GM23338 (cell line): Measurements from ENCODE around the gene USP36. TPM values are rescaled to one million over a fixed set of nuclear protein-coding genes. Genes with fewer than 3 reads are reported as not detected.

Experiments
- ATAC-seq: fragments of 200-7000 bp; cut with Tn5 transposase; 3 replicates; pipeline ENCODE4 v1.9.1; 2020
- DNase-seq: peaks from one replicate; pipeline ENCODE4 v3.0.0-alpha.2; 2015; ENCODE audit warnings: low spot score
- H2AFZ ChIP-seq: fragments of 200-600 bp; sonication (generic); 2 replicates; pipeline ENCODE4 v1.8.0; 2016; ENCODE audit warnings: antibody characterized with exemption, mild to moderate bottlenecking, moderate library complexity
- H3F3A ChIP-seq: fragments of 200-600 bp; sonication (generic); replicated peaks from 2 replicates; pipeline ENCODE4 v1.8.0; 2017; ENCODE audit warnings: antibody characterized with exemption, mixed run types, low read depth
- H3K27ac ChIP-seq: fragments of 200-600 bp; sonication (generic); 2 replicates; pipeline ENCODE4 v1.6.1; 2016; ENCODE audit warnings: low read depth
- H3K27me3 ChIP-seq: fragments of 200-600 bp; sonication (generic); 2 replicates; pipeline ENCODE4 v1.8.0; 2016; ENCODE audit warnings: mild to moderate bottlenecking, mixed run types, moderate library complexity; ENCODE audit not compliant: insufficient read depth
- H3K36me3 ChIP-seq: fragments of 200-600 bp; sonication (generic); 2 replicates; pipeline ENCODE4 v1.8.0; 2016; ENCODE audit warnings: mild to moderate bottlenecking; ENCODE audit not compliant: insufficient read depth
- H3K4me1 ChIP-seq: fragments of 200-600 bp; sonication (generic); 2 replicates; pipeline ENCODE4 v1.8.0; 2016; ENCODE audit warnings: mild to moderate bottlenecking, moderate library complexity; ENCODE audit not compliant: insufficient read depth
- H3K4me2 ChIP-seq: fragments of 200-600 bp; sonication (generic); 2 replicates; pipeline ENCODE4 v1.7.1; 2017; ENCODE audit warnings: mixed run types
- H3K4me3 ChIP-seq: fragments of 200-600 bp; sonication (generic); 2 replicates; pipeline ENCODE4 v1.6.1; 2016; ENCODE audit warnings: mixed run types
- H3K79me2 ChIP-seq: fragments of 200-600 bp; sonication (generic); replicated peaks from 2 replicates; pipeline ENCODE4 v1.8.0; 2017; ENCODE audit warnings: mild to moderate bottlenecking; ENCODE audit not compliant: insufficient read depth
- H3K9me2 ChIP-seq: fragments of 200-600 bp; sonication (generic); 2 replicates; pipeline ENCODE4 v1.8.0; 2017; ENCODE audit not compliant: insufficient read depth
- H4K20me1 ChIP-seq: fragments of 200-600 bp; sonication (generic); replicated peaks from 2 replicates; pipeline ENCODE4 v1.8.0; 2017; ENCODE audit warnings: mild to moderate bottlenecking; ENCODE audit not compliant: insufficient read depth
- H3K27ac Mint-ChIP-seq: 2 replicates; pipeline ENCODE4 v1.8.0; 2020; ENCODE audit warnings: inconsistent platforms, mild to moderate bottlenecking, moderate library complexity, mixed read lengths
- H3K27me3 Mint-ChIP-seq: 3 replicates; pipeline ENCODE4 v1.8.0; 2022; ENCODE audit warnings: low read depth, mild to moderate bottlenecking, moderate library complexity, mixed read lengths, inconsistent platforms; ENCODE audit not compliant: insufficient read depth, poor library complexity
- H3K36me3 Mint-ChIP-seq: 3 replicates; pipeline ENCODE4 v1.8.0; 2021; ENCODE audit warnings: low read depth, mild to moderate bottlenecking, inconsistent platforms, moderate library complexity, mixed read lengths
- H3K4me1 Mint-ChIP-seq: 3 replicates; pipeline ENCODE4 v1.8.0; 2020; ENCODE audit warnings: mild to moderate bottlenecking, inconsistent platforms, mixed read lengths
- H3K4me3 Mint-ChIP-seq: 3 replicates; pipeline ENCODE4 v1.8.0; 2021; ENCODE audit warnings: moderate library complexity, mild to moderate bottlenecking, inconsistent platforms, mixed read lengths
- H3K9me3 Mint-ChIP-seq: 3 replicates; pipeline ENCODE4 v1.8.0; 2020; ENCODE audit warnings: moderate library complexity, mild to moderate bottlenecking, inconsistent platforms, mixed read lengths
- CREB1 ChIP-seq: fragments of 250-450 bp; sonication (Bioruptor Pico); IDR thresholded peaks from 2 replicates; pipeline ENCODE4 v1.5.0; 2020; ENCODE audit warnings: low read depth, mild to moderate bottlenecking, moderate library complexity
- EZH2 ChIP-seq: fragments of 200-600 bp; sonication (generic); IDR thresholded peaks from one replicate; pipeline ENCODE4 v1.8.0; 2017; ENCODE audit warnings: antibody characterized with exemption, mild to moderate bottlenecking, low read depth; ENCODE audit not compliant: unreplicated experiment
- polyA plus RNA-seq: library from polyadenylated mRNA; unstranded; fragments of >200 nt; fragmentation: Nextera tagmentation; extraction: Ambion mirVana; gene quantifications from 2 replicates; pipeline ENCODE4 v1.2.1, GENCODE V29; 2016
- total RNA-seq: library from RNA; depleted of rRNA; stranded (reverse); fragments of >200 nt; shearing (Covaris generic); gene quantifications from 2 replicates; pipeline ENCODE4 v1.2.3, GENCODE V29; 2014
- TF ChIP-seq, protein P1 (sequence below): fragments of 250-450 bp; sonication (Bioruptor Pico); IDR thresholded peaks from 2 replicates; pipeline ENCODE4 v1.5.0; 2020; ENCODE audit warnings: mild to moderate bottlenecking, moderate library complexity
- TF ChIP-seq, protein P2 (sequence below), 2 experiments: fragments of 200-600 bp in 1 of 2; sonication (generic) in 1 of 2; conservative IDR thresholded peaks; 2 replicates each; pipeline versions ENCODE4 v1.5.1 to v1.6.1; 2016 to 2017; ENCODE audit warnings: antibody characterized with exemption in 2 of 2, low read depth in 2 of 2, mild to moderate bottlenecking in 2 of 2, moderate library complexity in 1 of 2
- TF ChIP-seq, protein P3 (sequence below): IDR thresholded peaks from one replicate; pipeline ENCODE4 v1.6.1; 2018; ENCODE audit warnings: antibody characterized with exemption; ENCODE audit not compliant: unreplicated experiment

The USP36 gene
- total and polyA plus RNA-seq, 2 experiments from 2014 or later: 36.2 to 55.5 TPM

DNA sequence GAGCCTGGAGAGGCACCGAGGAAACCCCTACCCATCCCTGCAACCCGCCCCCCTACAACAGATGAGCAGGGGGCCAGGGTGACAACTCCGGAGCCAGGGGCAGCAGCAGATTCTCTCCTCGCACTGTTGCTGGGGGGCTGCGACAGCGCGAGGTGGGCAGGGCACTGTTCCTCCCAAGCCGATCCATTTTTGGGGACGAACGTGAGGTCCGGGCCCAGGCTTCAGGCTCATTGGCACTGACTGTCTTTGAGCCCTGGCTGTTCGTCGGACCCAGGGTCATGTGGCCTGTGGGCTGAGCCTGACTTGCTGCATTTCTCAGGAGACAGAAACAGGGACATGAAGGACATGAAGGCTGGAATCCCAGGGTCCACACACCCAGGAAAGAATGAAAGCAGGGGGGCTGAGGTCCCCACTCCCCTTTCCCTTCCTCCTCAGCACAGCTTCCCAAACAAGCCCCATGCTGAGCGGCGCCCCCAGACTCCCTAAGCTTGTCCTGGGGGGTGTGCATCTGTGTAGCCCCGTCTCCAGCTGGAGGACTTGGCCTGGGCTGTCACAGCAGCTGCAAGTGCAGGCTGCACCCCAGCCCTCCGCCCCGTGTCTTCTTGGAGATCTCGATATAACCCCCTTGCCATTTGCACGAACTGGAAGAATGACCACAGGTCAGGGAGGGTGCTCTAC, 43.7 kb upstream of the USP36 start:
- ATAC-seq (peak; percentile 30), DNase-seq (peak; percentile 31)
- H3K4me2 ChIP-seq: peak overlapping the region; percentile 76
- Mint-ChIP-seq H3K4me1 (peaks cover 35% of the 10 kb centered on the region), H3K9me3 (no peaks in the 10 kb centered on the region), H3K27me3 (peaks cover 7% of the 10 kb centered on the region), H3K36me3 (no peaks in the 10 kb centered on the region), H3K4me3 (no peak overlapping the region; the same call in 2 of the 3 replicates), H3K27ac (no peak overlapping the region; the same call in 1 of the 2 replicates)
- no peaks in the 10 kb centered on the region for H4K20me1 ChIP-seq
- H3K4me3 ChIP-seq: peak overlapping the region; percentile 35; the same call in 1 of the 2 replicates
- TF ChIP-seq EZH2 (no peak), CREB1 (CRISPR knock-in tag) (no peak)
- TF ChIP-seq, protein P1, sequence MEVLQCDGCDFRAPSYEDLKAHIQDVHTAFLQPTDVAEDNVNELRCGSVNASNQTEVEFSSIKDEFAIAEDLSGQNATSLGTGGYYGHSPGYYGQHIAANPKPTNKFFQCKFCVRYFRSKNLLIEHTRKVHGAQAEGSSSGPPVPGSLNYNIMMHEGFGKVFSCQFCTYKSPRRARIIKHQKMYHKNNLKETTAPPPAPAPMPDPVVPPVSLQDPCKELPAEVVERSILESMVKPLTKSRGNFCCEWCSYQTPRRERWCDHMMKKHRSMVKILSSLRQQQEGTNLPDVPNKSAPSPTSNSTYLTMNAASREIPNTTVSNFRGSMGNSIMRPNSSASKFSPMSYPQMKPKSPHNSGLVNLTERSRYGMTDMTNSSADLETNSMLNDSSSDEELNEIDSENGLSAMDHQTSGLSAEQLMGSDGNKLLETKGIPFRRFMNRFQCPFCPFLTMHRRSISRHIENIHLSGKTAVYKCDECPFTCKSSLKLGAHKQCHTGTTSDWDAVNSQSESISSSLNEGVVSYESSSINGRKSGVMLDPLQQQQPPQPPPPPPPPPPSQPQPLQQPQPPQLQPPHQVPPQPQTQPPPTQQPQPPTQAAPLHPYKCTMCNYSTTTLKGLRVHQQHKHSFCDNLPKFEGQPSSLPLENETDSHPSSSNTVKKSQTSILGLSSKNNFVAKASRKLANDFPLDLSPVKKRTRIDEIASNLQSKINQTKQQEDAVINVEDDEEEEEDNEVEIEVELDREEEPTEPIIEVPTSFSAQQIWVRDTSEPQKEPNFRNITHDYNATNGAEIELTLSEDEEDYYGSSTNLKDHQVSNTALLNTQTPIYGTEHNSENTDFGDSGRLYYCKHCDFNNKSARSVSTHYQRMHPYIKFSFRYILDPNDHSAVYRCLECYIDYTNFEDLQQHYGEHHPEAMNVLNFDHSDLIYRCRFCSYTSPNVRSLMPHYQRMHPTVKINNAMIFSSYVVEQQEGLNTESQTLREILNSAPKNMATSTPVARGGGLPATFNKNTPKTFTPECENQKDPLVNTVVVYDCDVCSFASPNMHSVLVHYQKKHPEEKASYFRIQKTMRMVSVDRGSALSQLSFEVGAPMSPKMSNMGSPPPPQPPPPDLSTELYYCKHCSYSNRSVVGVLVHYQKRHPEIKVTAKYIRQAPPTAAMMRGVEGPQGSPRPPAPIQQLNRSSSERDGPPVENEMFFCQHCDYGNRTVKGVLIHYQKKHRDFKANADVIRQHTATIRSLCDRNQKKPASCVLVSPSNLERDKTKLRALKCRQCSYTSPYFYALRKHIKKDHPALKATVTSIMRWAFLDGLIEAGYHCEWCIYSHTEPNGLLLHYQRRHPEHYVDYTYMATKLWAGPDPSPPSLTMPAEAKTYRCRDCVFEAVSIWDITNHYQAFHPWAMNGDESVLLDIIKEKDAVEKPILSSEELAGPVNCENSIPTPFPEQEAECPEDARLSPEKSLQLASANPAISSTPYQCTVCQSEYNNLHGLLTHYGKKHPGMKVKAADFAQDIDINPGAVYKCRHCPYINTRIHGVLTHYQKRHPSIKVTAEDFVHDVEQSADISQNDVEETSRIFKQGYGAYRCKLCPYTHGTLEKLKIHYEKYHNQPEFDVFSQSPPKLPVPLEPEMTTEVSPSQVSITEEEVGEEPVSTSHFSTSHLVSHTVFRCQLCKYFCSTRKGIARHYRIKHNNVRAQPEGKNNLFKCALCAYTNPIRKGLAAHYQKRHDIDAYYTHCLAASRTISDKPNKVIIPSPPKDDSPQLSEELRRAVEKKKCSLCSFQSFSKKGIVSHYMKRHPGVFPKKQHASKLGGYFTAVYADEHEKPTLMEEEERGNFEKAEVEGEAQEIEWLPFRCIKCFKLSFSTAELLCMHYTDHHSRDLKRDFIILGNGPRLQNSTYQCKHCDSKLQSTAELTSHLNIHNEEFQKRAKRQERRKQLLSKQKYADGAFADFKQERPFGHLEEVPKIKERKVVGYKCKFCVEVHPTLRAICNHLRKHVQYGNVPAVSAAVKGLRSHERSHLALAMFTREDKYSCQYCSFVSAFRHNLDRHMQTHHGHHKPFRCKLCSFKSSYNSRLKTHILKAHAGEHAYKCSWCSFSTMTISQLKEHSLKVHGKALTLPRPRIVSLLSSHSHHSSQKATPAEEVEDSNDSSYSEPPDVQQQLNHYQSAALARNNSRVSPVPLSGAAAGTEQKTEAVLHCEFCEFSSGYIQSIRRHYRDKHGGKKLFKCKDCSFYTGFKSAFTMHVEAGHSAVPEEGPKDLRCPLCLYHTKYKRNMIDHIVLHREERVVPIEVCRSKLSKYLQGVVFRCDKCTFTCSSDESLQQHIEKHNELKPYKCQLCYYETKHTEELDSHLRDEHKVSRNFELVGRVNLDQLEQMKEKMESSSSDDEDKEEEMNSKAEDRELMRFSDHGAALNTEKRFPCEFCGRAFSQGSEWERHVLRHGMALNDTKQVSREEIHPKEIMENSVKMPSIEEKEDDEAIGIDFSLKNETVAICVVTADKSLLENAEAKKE (CRISPR knock-in tag): no peak
- H3K79me2 ChIP-seq: peaks cover 17% of the 10 kb centered on the region
- no peaks in the 10 kb centered on the region for H3K27me3 ChIP-seq
- peaks cover 14% of the 10 kb centered on the region for H3K4me1 ChIP-seq
- H3K36me3 ChIP-seq: no peaks in the 10 kb centered on the region
- no peaks in the 10 kb centered on the region for H3K9me2 ChIP-seq
- H2AFZ ChIP-seq: no peak overlapping the region
- 0 out of 2 replicates have a peak, but pooled peaks cover 2% of the 10 kb centered on the region for H3F3A ChIP-seq
- H3K27ac ChIP-seq: peak overlapping the region; percentile 78; the same call in 1 of the 2 replicates

DNA sequence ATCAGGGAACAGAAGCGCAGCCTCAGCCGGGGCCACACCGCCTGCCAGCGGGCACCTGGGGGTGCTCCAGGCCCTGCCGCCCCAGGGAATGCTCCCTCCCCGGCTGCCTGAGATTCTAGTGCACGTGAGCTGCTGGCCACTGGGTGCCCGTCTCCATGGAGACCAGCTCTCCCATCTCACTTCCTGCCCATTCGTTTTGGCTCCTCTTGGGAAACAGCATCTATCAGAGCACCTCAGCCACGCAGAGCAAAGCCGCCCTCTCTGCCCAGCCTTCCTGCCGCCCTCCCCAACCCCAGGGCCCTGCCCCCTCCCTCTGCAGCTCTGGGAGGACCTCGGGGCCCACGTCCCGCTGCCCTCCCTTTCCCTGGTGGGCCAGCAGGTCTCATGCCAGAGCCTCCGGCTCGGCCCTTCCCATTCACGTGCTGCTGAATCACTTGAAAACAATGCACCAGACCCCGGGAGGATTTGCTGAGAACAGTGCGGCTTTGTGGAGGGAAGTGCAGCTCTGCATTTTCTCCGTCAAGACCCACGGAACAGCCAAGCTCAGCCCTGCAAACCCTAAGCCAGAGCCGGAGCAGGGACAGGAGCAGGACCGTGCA, 43.0 kb upstream of the USP36 start:
- peaks cover 42% of the 10 kb centered on the region for H3K4me1 Mint-ChIP-seq

More for the DNA sequence above, 43.0 kb upstream of the USP36 start:
- peaks cover 17% of the 10 kb centered on the region for H3K79me2 ChIP-seq
- H3K27me3 ChIP-seq: no peaks in the 10 kb centered on the region
- H3K36me3 Mint-ChIP-seq: no peaks in the 10 kb centered on the region
- H3K4me3 Mint-ChIP-seq: peak overlapping the region; percentile 52; the same call in 2 of the 3 replicates
- H3K36me3 ChIP-seq: no peaks in the 10 kb centered on the region
- no peaks in the 10 kb centered on the region for H4K20me1 ChIP-seq
- TF ChIP-seq, protein P2, sequence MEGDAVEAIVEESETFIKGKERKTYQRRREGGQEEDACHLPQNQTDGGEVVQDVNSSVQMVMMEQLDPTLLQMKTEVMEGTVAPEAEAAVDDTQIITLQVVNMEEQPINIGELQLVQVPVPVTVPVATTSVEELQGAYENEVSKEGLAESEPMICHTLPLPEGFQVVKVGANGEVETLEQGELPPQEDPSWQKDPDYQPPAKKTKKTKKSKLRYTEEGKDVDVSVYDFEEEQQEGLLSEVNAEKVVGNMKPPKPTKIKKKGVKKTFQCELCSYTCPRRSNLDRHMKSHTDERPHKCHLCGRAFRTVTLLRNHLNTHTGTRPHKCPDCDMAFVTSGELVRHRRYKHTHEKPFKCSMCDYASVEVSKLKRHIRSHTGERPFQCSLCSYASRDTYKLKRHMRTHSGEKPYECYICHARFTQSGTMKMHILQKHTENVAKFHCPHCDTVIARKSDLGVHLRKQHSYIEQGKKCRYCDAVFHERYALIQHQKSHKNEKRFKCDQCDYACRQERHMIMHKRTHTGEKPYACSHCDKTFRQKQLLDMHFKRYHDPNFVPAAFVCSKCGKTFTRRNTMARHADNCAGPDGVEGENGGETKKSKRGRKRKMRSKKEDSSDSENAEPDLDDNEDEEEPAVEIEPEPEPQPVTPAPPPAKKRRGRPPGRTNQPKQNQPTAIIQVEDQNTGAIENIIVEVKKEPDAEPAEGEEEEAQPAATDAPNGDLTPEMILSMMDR (conservative IDR thresholded peaks at IDR 0.05; ENCODE audit: low read depth in 2 of 2): peak in 1 of 2 experiments; percentile 13; a peak in 1 of 4 replicates
- TF ChIP-seq, protein P3, sequence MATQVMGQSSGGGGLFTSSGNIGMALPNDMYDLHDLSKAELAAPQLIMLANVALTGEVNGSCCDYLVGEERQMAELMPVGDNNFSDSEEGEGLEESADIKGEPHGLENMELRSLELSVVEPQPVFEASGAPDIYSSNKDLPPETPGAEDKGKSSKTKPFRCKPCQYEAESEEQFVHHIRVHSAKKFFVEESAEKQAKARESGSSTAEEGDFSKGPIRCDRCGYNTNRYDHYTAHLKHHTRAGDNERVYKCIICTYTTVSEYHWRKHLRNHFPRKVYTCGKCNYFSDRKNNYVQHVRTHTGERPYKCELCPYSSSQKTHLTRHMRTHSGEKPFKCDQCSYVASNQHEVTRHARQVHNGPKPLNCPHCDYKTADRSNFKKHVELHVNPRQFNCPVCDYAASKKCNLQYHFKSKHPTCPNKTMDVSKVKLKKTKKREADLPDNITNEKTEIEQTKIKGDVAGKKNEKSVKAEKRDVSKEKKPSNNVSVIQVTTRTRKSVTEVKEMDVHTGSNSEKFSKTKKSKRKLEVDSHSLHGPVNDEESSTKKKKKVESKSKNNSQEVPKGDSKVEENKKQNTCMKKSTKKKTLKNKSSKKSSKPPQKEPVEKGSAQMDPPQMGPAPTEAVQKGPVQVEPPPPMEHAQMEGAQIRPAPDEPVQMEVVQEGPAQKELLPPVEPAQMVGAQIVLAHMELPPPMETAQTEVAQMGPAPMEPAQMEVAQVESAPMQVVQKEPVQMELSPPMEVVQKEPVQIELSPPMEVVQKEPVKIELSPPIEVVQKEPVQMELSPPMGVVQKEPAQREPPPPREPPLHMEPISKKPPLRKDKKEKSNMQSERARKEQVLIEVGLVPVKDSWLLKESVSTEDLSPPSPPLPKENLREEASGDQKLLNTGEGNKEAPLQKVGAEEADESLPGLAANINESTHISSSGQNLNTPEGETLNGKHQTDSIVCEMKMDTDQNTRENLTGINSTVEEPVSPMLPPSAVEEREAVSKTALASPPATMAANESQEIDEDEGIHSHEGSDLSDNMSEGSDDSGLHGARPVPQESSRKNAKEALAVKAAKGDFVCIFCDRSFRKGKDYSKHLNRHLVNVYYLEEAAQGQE: no peak
- H3K4me2 ChIP-seq: peak overlapping the region; percentile 76
- peak; percentile 66 for ATAC-seq
- H3K27ac Mint-ChIP-seq: peak overlapping the region; percentile 84; the same call in 1 of the 2 replicates
- H3K4me3 ChIP-seq: peak overlapping the region; percentile 35; the same call in 1 of the 2 replicates
- H3K27ac ChIP-seq: peak overlapping the region; percentile 78; the same call in 1 of the 2 replicates
- peaks cover 14% of the 10 kb centered on the region for H3K4me1 ChIP-seq
- H2AFZ ChIP-seq: no peak overlapping the region
- 0 out of 2 replicates have a peak, but pooled peaks cover 2% of the 10 kb centered on the region for H3F3A ChIP-seq
- DNase-seq: peak; percentile 77
- H3K9me2 ChIP-seq: no peaks in the 10 kb centered on the region
- H3K27me3 Mint-ChIP-seq: peaks cover 10% of the 10 kb centered on the region
- no peaks in the 10 kb centered on the region for H3K9me3 Mint-ChIP-seq
